Vagina (tissue), 2 donors: ENCODE results near the gene ABCD4.

Experiments used
- POLR2AphosphoS5 ChIP-seq, 2 donors: sonication (generic); formaldehyde crosslinking; IDR thresholded peaks; one replicate each; pipeline ENCODE4 v1.9.0; 2017; ENCODE audit warnings: antibody characterized with exemption in 2 of 2, mild to moderate bottlenecking in 2 of 2, low read depth in 1 of 2; ENCODE audit not compliant: insufficient read depth in 1 of 2
- TF ChIP-seq, protein P1 (sequence below), 3 experiments: fragments of 450-650 bp in 2 of 3; fragments of 200-600 bp in 1 of 3; sonication (generic) in 1 of 3; IDR thresholded peaks; one replicate each; pipeline ENCODE4 v1.5.1; 2017 to 2019; ENCODE audit warnings: antibody characterized with exemption in 3 of 3, mild to moderate bottlenecking in 2 of 3, moderate library complexity in 2 of 3

DNA sequence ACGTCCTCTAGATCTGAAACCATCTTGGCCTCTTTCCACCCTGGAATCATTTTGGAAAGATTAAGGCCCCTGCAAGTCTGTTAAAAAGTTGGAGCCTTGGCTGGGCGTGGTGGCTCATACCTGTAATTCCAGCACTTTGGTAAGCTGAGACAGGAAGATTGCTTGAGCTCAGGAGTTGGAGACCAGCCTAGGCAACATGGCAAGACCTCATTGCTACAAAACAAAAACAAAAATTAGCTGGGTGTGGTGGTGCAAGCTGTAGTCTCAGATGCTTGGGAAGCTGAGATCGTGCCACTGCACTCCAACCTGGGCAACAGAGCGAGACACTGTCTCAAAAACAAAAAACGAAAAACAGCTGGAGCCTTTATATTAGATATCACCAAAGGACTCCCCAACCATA is 10.9 kb upstream of the ABCD4 start:
- TF ChIP-seq, protein P1, sequence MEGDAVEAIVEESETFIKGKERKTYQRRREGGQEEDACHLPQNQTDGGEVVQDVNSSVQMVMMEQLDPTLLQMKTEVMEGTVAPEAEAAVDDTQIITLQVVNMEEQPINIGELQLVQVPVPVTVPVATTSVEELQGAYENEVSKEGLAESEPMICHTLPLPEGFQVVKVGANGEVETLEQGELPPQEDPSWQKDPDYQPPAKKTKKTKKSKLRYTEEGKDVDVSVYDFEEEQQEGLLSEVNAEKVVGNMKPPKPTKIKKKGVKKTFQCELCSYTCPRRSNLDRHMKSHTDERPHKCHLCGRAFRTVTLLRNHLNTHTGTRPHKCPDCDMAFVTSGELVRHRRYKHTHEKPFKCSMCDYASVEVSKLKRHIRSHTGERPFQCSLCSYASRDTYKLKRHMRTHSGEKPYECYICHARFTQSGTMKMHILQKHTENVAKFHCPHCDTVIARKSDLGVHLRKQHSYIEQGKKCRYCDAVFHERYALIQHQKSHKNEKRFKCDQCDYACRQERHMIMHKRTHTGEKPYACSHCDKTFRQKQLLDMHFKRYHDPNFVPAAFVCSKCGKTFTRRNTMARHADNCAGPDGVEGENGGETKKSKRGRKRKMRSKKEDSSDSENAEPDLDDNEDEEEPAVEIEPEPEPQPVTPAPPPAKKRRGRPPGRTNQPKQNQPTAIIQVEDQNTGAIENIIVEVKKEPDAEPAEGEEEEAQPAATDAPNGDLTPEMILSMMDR (IDR thresholded peaks at IDR 0.05): no peak
- no peak for TF ChIP-seq POLR2AphosphoS5 (IDR thresholded peaks at IDR 0.05; ENCODE audit: insufficient read depth in 1 of 2, low read depth in 1 of 2)
